Endothelial cell (in vitro differentiated cells): ENCODE measurements around the gene COX6A1. TPM values are rescaled to one million over a fixed set of nuclear protein-coding genes. Genes with fewer than 3 reads are reported as not detected.
A peak's percentile ranks its signal among the peaks of the same experiment; 100 is the strongest.

ENCODE experiments used
- DNase-seq: peaks from one replicate; pipeline ENCODE4 v3.0.0; 2021; ENCODE audit warnings: low spot score
- H3K27ac Mint-ChIP-seq: one replicate; pipeline ENCODE4 v1.8.0; 2021; ENCODE audit warnings: mixed read lengths, inconsistent platforms; ENCODE audit not compliant: unreplicated experiment
- H3K27me3 Mint-ChIP-seq: one replicate; pipeline ENCODE4 v1.8.0; 2021; ENCODE audit warnings: mild to moderate bottlenecking, moderate library complexity, mixed read lengths, inconsistent platforms; ENCODE audit not compliant: unreplicated experiment
- H3K36me3 Mint-ChIP-seq: one replicate; pipeline ENCODE4 v1.8.0; 2021; ENCODE audit warnings: mild to moderate bottlenecking, low read depth, mixed read lengths, inconsistent platforms; ENCODE audit not compliant: unreplicated experiment
- H3K4me1 Mint-ChIP-seq: one replicate; pipeline ENCODE4 v1.8.0; 2021; ENCODE audit warnings: mild to moderate bottlenecking, mixed read lengths, inconsistent platforms; ENCODE audit not compliant: unreplicated experiment
- H3K4me3 Mint-ChIP-seq: one replicate; pipeline ENCODE4 v1.8.0; 2021; ENCODE audit warnings: mild to moderate bottlenecking, mixed read lengths, inconsistent platforms; ENCODE audit not compliant: unreplicated experiment
- H3K9me3 Mint-ChIP-seq: one replicate; pipeline ENCODE4 v1.8.0; 2021; ENCODE audit warnings: mixed read lengths, inconsistent platforms; ENCODE audit not compliant: unreplicated experiment
- total RNA-seq: library from RNA; stranded (reverse); fragmentation: NEBNext Ultra II Directional; extraction: Animal tissue kit (Norgen Biotek cat#: 25700); gene quantifications from one replicate; pipeline ENCODE4 v1.2.1, GENCODE V29; 2021; ENCODE audit not compliant: unreplicated experiment
- TF ChIP-seq, protein P1 (sequence below): fragments of 200-600 bp; sonication (generic); IDR thresholded peaks from one replicate; pipeline ENCODE4 v1.5.0; 2021; ENCODE audit warnings: antibody characterized with exemption; ENCODE audit not compliant: unreplicated experiment

The COX6A1 gene
- total RNA-seq, 1 donor from 2014 or later: 294 TPM

DNA sequence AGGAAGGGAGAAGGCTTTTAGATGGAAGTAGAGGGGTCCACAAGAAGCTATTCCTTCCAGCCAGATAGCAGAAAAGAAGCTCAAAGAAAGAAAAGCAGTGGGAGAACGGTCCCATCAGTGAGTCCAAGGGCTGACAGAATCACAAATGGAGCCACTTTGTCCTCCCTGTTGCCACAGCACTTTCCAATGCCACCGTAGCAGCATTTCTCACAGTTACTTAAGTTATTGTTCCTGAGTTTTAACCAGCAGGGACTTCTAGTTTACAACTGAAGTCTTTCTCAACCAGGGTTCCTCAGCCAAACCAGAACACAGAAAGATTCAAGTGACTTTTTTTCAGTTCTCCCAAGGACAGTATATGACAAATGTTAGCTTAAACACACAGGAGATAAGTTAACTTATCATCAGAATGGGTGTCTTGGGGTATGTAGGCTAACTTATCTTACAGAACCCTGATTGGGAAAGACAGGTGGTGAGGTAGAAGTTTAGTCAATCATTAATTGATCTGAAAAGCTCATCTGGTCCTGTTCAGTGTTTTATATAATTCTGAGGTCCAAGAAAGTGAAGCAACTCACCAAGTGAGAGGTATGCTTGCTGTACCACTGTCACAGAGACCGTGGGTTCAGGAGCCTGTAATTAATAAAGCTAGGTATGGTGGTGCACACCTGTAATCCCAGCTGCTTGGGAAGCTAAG is 15.3 kb downstream of the COX6A1 start:
- TF ChIP-seq, protein P1, sequence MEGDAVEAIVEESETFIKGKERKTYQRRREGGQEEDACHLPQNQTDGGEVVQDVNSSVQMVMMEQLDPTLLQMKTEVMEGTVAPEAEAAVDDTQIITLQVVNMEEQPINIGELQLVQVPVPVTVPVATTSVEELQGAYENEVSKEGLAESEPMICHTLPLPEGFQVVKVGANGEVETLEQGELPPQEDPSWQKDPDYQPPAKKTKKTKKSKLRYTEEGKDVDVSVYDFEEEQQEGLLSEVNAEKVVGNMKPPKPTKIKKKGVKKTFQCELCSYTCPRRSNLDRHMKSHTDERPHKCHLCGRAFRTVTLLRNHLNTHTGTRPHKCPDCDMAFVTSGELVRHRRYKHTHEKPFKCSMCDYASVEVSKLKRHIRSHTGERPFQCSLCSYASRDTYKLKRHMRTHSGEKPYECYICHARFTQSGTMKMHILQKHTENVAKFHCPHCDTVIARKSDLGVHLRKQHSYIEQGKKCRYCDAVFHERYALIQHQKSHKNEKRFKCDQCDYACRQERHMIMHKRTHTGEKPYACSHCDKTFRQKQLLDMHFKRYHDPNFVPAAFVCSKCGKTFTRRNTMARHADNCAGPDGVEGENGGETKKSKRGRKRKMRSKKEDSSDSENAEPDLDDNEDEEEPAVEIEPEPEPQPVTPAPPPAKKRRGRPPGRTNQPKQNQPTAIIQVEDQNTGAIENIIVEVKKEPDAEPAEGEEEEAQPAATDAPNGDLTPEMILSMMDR: no peak
- H3K27me3 Mint-ChIP-seq: peaks cover 1% of the 10 kb centered on the region
- no peak overlapping the region for H3K4me3 Mint-ChIP-seq
- H3K9me3 Mint-ChIP-seq: no peaks in the 10 kb centered on the region
- H3K27ac Mint-ChIP-seq: no peak overlapping the region
- H3K4me1 Mint-ChIP-seq: no peaks in the 10 kb centered on the region
- peaks cover 7% of the 10 kb centered on the region for H3K36me3 Mint-ChIP-seq
- no peak for DNase-seq

DNA sequence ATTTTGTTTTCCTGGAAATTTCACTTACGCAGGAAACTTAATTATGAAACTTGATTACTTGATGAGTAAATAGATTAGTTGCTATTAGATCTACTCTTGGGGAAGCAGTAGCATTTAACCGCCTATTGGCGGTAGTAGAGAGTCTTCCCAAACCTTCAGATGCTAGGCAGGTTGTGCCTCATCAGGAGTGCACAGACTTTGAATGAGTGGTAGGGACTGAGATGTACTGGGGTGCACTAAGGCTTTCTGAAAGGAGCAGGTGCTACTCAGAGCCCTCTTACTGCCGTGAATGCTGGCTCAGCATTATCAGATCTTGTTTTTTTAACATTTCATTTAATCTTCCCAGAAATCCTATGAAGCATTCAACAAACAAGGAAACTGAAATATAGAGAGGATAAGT is 16.1 kb downstream of the COX6A1 start:
- H3K27me3 Mint-ChIP-seq: peaks cover 1% of the 10 kb centered on the region
- H3K4me3 Mint-ChIP-seq: no peak overlapping the region
- H3K27ac Mint-ChIP-seq: no peak overlapping the region
- H3K4me1 Mint-ChIP-seq: no peaks in the 10 kb centered on the region
- no peak for DNase-seq
- H3K9me3 Mint-ChIP-seq: no peaks in the 10 kb centered on the region
- peaks cover 11% of the 10 kb centered on the region for H3K36me3 Mint-ChIP-seq
- TF ChIP-seq, protein P1: peak; percentile 39

DNA sequence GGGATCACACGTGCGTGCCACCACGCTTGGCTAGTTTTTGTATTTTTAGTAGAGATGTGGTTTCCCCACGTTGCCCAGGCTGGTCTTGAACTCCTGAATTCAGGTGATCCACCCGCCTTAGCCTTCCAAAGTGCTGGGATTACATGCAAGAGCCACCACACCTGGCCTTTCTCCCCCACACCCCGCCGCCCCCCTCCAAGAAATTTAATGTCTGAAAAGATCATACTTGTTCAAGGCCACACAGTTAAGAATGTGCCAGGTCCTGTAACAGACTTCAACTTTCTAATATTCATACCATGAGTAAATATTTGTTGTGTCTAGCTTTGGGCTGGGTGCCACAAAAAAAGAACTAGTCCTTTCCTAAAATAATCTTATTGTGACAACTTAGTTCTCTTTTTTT is 17.4 kb downstream of the COX6A1 start:
- TF ChIP-seq, protein P1: no peak
- no peaks in the 10 kb centered on the region for H3K9me3 Mint-ChIP-seq
- no peaks in the 10 kb centered on the region for H3K4me1 Mint-ChIP-seq
- H3K27me3 Mint-ChIP-seq: peaks cover 1% of the 10 kb centered on the region
- DNase-seq: no peak
- no peak overlapping the region for H3K4me3 Mint-ChIP-seq
- H3K27ac Mint-ChIP-seq: no peak overlapping the region
- peaks cover 19% of the 10 kb centered on the region for H3K36me3 Mint-ChIP-seq

DNA sequence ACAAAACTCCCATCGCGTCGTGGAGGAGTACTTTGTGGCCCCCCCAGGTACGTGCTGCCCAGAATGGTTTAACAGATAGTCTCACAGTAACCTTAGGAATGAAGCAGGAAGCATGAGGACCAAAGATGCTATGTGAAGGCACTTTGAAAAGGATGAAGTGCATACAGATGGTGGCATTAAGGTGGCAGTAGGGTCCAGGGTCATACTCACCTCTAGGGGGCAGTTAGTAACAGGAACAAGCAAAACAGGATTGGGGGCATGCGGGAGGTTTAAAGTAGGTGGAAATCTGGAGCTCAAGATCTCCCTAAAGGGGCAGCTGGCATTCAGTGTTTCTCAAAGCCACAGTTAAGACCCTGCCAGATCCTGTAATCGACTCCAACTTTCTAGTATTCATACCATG is 19.2 kb downstream of the COX6A1 start:
- H3K27ac Mint-ChIP-seq: no peak overlapping the region
- H3K36me3 Mint-ChIP-seq: peaks cover 25% of the 10 kb centered on the region
- H3K4me3 Mint-ChIP-seq: no peak overlapping the region
- TF ChIP-seq, protein P1: peak; percentile 14
- peaks cover 1% of the 10 kb centered on the region for H3K27me3 Mint-ChIP-seq
- DNase-seq: peak; percentile 14
- no peaks in the 10 kb centered on the region for H3K4me1 Mint-ChIP-seq
- H3K9me3 Mint-ChIP-seq: no peaks in the 10 kb centered on the region

DNA sequence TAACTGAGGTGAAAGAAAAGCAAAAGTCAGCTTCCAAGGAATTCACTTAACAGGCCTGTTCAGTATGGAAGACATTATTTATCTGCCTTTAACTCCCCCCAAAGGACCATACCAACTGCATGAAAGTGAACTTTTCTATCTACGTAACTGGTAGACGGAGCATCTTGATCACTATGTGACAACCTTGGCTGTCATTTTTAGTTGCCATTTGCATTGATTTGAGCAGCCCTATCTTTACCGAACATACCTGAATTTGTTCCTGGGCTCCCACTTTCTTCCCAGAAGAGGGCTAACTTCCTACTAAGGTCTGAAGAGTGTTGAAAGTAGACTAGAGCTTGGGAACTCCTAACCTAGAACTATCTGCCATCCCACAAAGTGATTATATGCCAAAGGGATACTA is 22.2 kb downstream of the COX6A1 start:
- no peak for DNase-seq
- peaks cover 41% of the 10 kb centered on the region for H3K36me3 Mint-ChIP-seq
- TF ChIP-seq, protein P1: no peak
- H3K27me3 Mint-ChIP-seq: peaks cover 3% of the 10 kb centered on the region
- H3K4me3 Mint-ChIP-seq: peak overlapping the region; percentile 65
- H3K27ac Mint-ChIP-seq: no peak overlapping the region
- no peaks in the 10 kb centered on the region for H3K9me3 Mint-ChIP-seq
- H3K4me1 Mint-ChIP-seq: no peaks in the 10 kb centered on the region
